Right lobe of liver (tissue), 4 donors: Measurements from ENCODE around the gene SLC7A10.

Source experiments
- POLR2A ChIP-seq: fragments of 450-650 bp; IDR thresholded peaks from one replicate; pipeline ENCODE4 v1.6.1; 2017; ENCODE audit warnings: antibody characterized with exemption, mild to moderate bottlenecking
- TF ChIP-seq, protein P1 (sequence below), 4 donors: fragments of 200-600 bp in 3 of 4; fragments of 450-650 bp in 1 of 4; IDR thresholded peaks; one replicate each; pipeline versions ENCODE4 v1.5.1 to v1.8.0; 2016 to 2022; ENCODE audit warnings: antibody characterized with exemption in 4 of 4, mild to moderate bottlenecking in 2 of 4
- donor health status: DM: no; HTN: no; CAD: no.
- donor health status: DM: no; HTN: no; CAD: no.
- donor health status: DM: no; HTN: yes; CAD: no.

DNA sequence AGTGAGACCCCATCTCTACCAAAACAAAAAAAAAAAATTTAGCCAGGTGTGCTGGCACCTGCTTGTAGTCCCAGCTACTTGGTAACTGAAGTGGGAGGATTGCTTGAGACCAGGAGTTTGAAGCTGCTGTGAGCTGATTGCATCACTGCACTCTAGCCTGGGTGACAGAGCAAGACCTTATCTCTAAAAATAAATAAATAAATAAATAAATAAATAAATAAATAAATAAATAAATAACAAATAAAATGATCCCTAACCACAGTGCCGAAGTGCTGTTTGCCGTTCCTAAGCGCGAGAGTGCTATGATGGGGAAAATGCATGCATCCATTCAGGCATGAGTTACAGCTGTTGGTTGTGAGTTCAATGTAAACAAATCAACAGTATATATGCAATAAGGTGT is 66.5 kb downstream of the SLC7A10 start:
- TF ChIP-seq, protein P1, sequence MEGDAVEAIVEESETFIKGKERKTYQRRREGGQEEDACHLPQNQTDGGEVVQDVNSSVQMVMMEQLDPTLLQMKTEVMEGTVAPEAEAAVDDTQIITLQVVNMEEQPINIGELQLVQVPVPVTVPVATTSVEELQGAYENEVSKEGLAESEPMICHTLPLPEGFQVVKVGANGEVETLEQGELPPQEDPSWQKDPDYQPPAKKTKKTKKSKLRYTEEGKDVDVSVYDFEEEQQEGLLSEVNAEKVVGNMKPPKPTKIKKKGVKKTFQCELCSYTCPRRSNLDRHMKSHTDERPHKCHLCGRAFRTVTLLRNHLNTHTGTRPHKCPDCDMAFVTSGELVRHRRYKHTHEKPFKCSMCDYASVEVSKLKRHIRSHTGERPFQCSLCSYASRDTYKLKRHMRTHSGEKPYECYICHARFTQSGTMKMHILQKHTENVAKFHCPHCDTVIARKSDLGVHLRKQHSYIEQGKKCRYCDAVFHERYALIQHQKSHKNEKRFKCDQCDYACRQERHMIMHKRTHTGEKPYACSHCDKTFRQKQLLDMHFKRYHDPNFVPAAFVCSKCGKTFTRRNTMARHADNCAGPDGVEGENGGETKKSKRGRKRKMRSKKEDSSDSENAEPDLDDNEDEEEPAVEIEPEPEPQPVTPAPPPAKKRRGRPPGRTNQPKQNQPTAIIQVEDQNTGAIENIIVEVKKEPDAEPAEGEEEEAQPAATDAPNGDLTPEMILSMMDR (IDR thresholded peaks at IDR 0.05): no peak
- no peak for TF ChIP-seq POLR2A
